H1 (cell line): ENCODE measurements around the gene AGXT2. TPM values are rescaled to one million over a fixed set of nuclear protein-coding genes. Genes with fewer than 3 reads are reported as not detected.

ENCODE experiments used
- ASH2L ChIP-seq: fragments of 200-600, 300-600 bp; sonication (generic); IDR thresholded peaks from one replicate; pipeline ENCODE4 v1.7.1; 2017; ENCODE audit warnings: low read length
- CEBPB ChIP-seq: IDR thresholded peaks from 2 replicates; pipeline ENCODE4 v1.6.1; 2012; ENCODE audit warnings: low read depth, low read length
- CHD7 ChIP-seq: fragments of 300-600 bp; sonication (generic); IDR thresholded peaks from 2 replicates; pipeline ENCODE4 v1.7.1; 2012; ENCODE audit warnings: low read length, moderate library complexity, mild to moderate bottlenecking, inconsistent platforms; ENCODE audit not compliant: insufficient replicate concordance
- CTCF ChIP-seq, 3 experiments: IDR thresholded peaks; 1 replicate in 2 of 3; 2 replicates in 1 of 3; pipeline versions ENCODE4 v1.5.1 to v1.6.1; 2011; ENCODE audit warnings: low read length in 3 of 3, mild to moderate bottlenecking in 3 of 3, inconsistent platforms in 2 of 3, low read depth in 1 of 3, moderate library complexity in 1 of 3; ENCODE audit not compliant: insufficient read depth in 1 of 3; ENCODE audit errors: control extremely low read depth in 1 of 3
- KDM5A ChIP-seq: fragments of 200-600 bp; IDR thresholded peaks from 2 replicates; pipeline ENCODE4 v1.7.1; 2012; ENCODE audit warnings: mild to moderate bottlenecking, low read length, inconsistent platforms, mixed read lengths
- NANOG ChIP-seq: IDR thresholded peaks from 2 replicates; pipeline ENCODE4 v1.6.1; 2011; ENCODE audit warnings: low read length, low read depth, mild to moderate bottlenecking, inconsistent platforms; ENCODE audit not compliant: insufficient read depth, poor library complexity, severe bottlenecking
- POLR2A ChIP-seq, 2 experiments: IDR thresholded peaks; 1 replicate in 1 of 2; 2 replicates in 1 of 2; pipeline ENCODE4 v1.6.1; 2011; ENCODE audit warnings: low read depth in 2 of 2, low read length in 2 of 2, mild to moderate bottlenecking in 2 of 2; ENCODE audit errors: control extremely low read depth in 1 of 2
- SIRT6 ChIP-seq: IDR thresholded peaks from one replicate; pipeline ENCODE4 v1.7.1; 2012; ENCODE audit warnings: low read length, inconsistent platforms
- SUZ12 ChIP-seq: fragments of 200-600 bp; sonication (generic); IDR thresholded peaks from 2 replicates; pipeline ENCODE4 v1.6.1; 2012; ENCODE audit warnings: mild to moderate bottlenecking, inconsistent platforms, low read length, moderate library complexity, mixed read lengths
- YY1 ChIP-seq: IDR thresholded peaks from 2 replicates; pipeline ENCODE4 v1.6.1; 2011; ENCODE audit warnings: low read depth, mild to moderate bottlenecking, low read length
- polyA plus RNA-seq, 7 experiments: library from polyadenylated mRNA; depleted of rRNA in 3 of 7; stranded (reverse) in 5 of 7; unstranded in 2 of 7; fragments of >200 nt in 5 of 7; fragments of 200-250 nt in 2 of 7; gene quantifications; 1 replicate in 5 of 7; 2 replicates in 1 of 7; 4 replicates in 1 of 7; pipeline versions ENCODE4 v1.2.1 to v1.2.3, GENCODE V29; 2011 to 2013; ENCODE audit warnings: missing spikeins in 2 of 7, mixed read lengths in 2 of 7
- total RNA-seq: library from RNA; stranded (reverse); fragmentation: NEBNext Ultra II Directional; extraction: Animal tissue kit (Norgen Biotek cat#: 25700); gene quantifications from 2 replicates; pipeline ENCODE4 v1.2.1, GENCODE V29; 2021

The AGXT2 gene
- total and polyA plus RNA-seq, 2 of the 8 experiments (the other 6 are each of a cell fraction or from before 2014, with no cell fraction given), result not detected

DNA sequence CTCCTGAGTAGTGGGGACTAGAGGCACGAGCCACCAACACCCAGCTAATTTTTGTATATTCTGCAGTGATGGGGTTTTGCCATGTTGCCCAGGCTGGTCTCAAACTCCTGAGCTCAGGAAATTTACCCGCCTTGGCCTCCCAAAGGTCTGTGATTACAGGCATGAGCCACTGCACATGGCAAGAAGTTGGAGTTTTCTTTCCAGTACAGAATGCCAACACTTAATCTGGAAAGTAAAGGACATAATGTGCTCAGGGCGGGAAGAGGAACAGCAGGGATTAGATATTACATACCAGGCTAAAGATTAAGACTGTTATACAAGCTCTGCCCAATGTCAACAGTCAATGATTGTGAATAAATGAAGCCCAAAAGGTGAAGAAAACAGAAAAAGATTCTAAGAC, 47.2 kb upstream of the AGXT2 start (continued):
- no peak for TF ChIP-seq CHD7
- TF ChIP-seq POLR2A (IDR thresholded peaks at IDR 0.05; ENCODE audit: control extremely low read depth in 1 of 2, low read depth in 2 of 2, low read length in 2 of 2), result no peak
- TF ChIP-seq NANOG, result no peak
- no peak for TF ChIP-seq SUZ12
- no peak for TF ChIP-seq YY1
- TF ChIP-seq CTCF (IDR thresholded peaks at IDR 0.05; ENCODE audit: control extremely low read depth in 1 of 3, insufficient read depth in 1 of 3, low read depth in 1 of 3, low read length in 3 of 3), result no peak
- TF ChIP-seq KDM5A, result no peak
- no peak for TF ChIP-seq ASH2L
- no peak for TF ChIP-seq CEBPB
- no peak for TF ChIP-seq SIRT6
